Measurements from ENCODE around the gene FOXN4. TPM values are rescaled to one million over a fixed set of nuclear protein-coding genes. Genes with fewer than 3 reads are reported as not detected.

FOXN4 gene
- total RNA-seq, 4 donors from 2014 or later = not detected

DNA sequence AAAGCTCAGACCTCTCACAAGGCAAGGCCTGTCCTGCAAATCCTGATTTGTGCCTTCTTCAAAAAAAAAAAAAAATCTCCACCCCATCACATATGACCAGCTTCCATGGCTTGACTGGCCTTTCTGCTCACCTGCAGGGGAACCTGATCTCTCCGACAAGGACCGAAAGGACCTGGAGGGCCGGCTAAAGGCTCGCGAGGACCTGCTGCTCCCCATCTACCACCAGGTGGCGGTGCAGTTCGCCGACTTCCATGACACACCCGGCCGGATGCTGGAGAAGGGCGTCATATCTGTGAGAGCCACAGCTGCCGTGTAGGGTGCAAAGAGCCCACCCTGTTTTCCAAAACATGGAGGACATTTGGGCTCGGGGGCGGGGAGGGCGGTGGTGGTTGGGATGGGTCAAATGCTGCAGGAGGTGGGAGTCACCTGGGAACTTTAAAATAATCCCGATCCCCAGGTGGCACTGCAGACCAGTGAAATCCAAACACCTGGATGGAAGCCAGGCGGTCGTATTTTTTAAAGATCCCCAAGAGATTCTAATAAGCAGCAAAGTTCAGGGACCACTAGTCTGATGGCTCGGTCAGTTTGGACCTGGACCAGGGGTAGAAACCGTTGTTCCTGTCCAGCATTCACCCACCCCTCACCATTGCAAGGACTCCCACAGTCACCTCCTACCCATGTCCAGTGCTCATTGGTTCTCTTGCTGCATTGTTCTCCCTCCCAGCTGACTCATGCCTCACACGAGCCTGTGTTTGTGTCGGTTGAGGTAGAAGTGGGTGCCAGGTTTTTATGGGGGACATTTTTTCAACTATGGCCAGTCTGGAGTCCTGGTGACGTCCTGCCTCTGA lies 44.8 kb downstream of the FOXN4 start:
- no peak overlapping the region for H3K4me3 ChIP-seq
- H3K9me3 ChIP-seq = peaks cover 0 to 8% (median 0%) of the 10 kb centered on the region in 4 donors
- WGBS = 60% methylated on average over 17 of the region's 23 CpGs
- TF ChIP-seq, protein P1, sequence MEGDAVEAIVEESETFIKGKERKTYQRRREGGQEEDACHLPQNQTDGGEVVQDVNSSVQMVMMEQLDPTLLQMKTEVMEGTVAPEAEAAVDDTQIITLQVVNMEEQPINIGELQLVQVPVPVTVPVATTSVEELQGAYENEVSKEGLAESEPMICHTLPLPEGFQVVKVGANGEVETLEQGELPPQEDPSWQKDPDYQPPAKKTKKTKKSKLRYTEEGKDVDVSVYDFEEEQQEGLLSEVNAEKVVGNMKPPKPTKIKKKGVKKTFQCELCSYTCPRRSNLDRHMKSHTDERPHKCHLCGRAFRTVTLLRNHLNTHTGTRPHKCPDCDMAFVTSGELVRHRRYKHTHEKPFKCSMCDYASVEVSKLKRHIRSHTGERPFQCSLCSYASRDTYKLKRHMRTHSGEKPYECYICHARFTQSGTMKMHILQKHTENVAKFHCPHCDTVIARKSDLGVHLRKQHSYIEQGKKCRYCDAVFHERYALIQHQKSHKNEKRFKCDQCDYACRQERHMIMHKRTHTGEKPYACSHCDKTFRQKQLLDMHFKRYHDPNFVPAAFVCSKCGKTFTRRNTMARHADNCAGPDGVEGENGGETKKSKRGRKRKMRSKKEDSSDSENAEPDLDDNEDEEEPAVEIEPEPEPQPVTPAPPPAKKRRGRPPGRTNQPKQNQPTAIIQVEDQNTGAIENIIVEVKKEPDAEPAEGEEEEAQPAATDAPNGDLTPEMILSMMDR (IDR thresholded peaks at IDR 0.05) = peak; percentile 84 to 89 (median 85)
- TF ChIP-seq POLR2AphosphoS5 (IDR thresholded peaks at IDR 0.05) (no peak), EP300 (IDR thresholded peaks at IDR 0.05) (no peak)
- DNase-seq (ENCODE audit: extremely low spot score) = no peak
- intact Hi-C loops (cut with DNase I) = loop anchor here (1.0 kb wide), 1 partner anchor 121 kb away; no protein-coding TSS in a partner anchor
- H3K36me3 ChIP-seq = peaks cover 74 to 96% (median 91%) of the 10 kb centered on the region in 4 donors
- H3K27me3 ChIP-seq = no peaks in the 10 kb centered on the region
- peak overlapping the region; percentile 31 to 68 (median 44) for H3K27ac ChIP-seq (replicated peaks in 1 of 4)
- H3K4me1 ChIP-seq = peaks cover 0 to 18% (median 12%) of the 10 kb centered on the region in 4 donors

DNA sequence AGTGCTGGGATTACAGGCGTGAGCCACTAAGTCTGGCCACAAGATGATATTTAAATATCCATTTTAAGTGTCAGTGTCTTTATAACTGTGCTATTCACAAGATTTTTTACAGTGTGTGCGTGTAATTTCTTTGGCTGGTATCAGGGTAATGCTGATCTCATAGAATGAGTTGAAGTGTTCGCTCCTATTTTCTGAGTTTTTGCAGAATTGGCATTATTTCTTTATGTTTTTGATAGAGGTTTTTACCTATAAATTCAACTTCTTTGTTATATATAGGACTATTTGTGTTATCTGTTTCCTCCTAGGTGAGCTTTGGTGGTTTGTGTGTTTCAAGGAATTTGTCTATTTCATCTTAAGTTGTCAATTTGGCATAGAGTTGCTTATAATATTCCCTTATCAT lies 45.6 kb downstream of the FOXN4 start:
- H3K36me3 ChIP-seq = peaks cover 83 to 100% (median 94%) of the 10 kb centered on the region in 4 donors
- intact Hi-C loops (cut with DNase I) = no loop called here

DNA sequence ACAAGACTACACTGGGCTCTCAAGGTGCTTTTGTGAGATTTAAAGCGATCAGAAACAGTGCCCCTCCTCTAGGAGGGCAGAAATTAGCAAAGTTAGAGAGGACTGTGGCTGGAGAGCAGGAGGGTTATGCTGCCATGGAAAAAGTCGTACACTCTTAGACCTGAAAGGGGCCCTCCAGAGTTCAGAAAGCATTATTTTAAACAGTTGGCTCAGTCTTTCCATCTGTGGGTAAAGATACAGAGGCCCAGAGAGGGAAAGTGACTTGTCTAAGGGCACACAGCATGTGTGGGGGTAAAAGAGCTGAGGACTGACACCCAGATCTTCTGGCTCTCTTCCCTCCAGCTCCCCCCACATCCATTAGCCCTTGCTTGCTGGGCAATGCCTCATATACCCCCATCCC lies 47.1 kb downstream of the FOXN4 start:
- Histone ChIP-seq H3K27ac (replicated peaks in 1 of 4) (no peak overlapping the region), H3K36me3 (peaks cover 80 to 100% (median 94%) of the 10 kb centered on the region in 4 donors), H3K9me3 (peaks cover 0 to 8% (median 0%) of the 10 kb centered on the region in 4 donors), H3K4me1 (peaks cover 0 to 12% (median 10%) of the 10 kb centered on the region in 4 donors), H3K4me3 (no peak overlapping the region), H3K27me3 (no peaks in the 10 kb centered on the region)
- 84% methylated on average over 2 of the region's 2 CpGs for WGBS
- no peak for DNase-seq (ENCODE audit: extremely low spot score)
- intact Hi-C loops (cut with DNase I) = no loop called here
- TF ChIP-seq EP300 (IDR thresholded peaks at IDR 0.05) = no peak
- no peak for TF ChIP-seq POLR2A (IDR thresholded peaks at IDR 0.05; ENCODE audit: low read depth)
- no peak for TF ChIP-seq POLR2AphosphoS5 (IDR thresholded peaks at IDR 0.05)
- TF ChIP-seq, protein P1 (IDR thresholded peaks at IDR 0.05) = no peak

More for the DNA sequence above, 45.6 kb downstream of the FOXN4 start:
- no peak for TF ChIP-seq POLR2A (IDR thresholded peaks at IDR 0.05; ENCODE audit: low read depth)
- TF ChIP-seq EP300 (IDR thresholded peaks at IDR 0.05) = no peak
- TF ChIP-seq, protein P1 (IDR thresholded peaks at IDR 0.05) = no peak
- no peak for TF ChIP-seq POLR2AphosphoS5 (IDR thresholded peaks at IDR 0.05)
- Histone ChIP-seq H3K9me3 (peaks cover 0 to 8% (median 0%) of the 10 kb centered on the region in 4 donors), H3K27ac (replicated peaks in 1 of 4) (no peak overlapping the region), H3K4me3 (no peak overlapping the region), H3K27me3 (no peaks in the 10 kb centered on the region), H3K4me1 (peaks cover 0 to 12% (median 10%) of the 10 kb centered on the region in 4 donors)
- no peak for DNase-seq (ENCODE audit: extremely low spot score)
- WGBS = 100% methylated on average over 3 of the region's 3 CpGs

DNA sequence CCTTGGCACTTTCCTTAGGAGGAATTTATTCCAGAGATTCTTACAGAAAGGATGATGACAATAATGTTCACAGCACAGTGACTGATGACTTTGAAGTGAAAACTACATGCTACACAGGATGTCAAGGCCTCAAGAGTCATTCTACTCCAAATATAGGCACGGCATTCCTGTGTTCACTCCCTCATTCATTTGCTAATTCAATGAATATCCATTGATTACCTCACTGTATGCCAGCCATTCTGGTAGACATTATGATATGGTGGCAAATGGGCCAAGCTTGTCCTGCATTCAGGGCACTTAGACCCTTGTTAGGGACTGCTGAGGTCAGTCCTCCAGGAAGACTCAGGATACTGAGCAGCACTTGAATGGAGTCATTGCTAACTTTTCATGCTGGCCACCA lies 48.0 kb downstream of the FOXN4 start:
- DNase-seq (ENCODE audit: extremely low spot score) = no peak
- Histone ChIP-seq H3K9me3 (peaks cover 0 to 8% (median 0%) of the 10 kb centered on the region in 4 donors), H3K4me3 (no peak overlapping the region), H3K4me1 (peaks cover 0 to 12% (median 10%) of the 10 kb centered on the region in 4 donors), H3K27me3 (no peaks in the 10 kb centered on the region), H3K36me3 (peaks cover 80 to 100% (median 96%) of the 10 kb centered on the region in 4 donors), H3K27ac (replicated peaks in 1 of 4) (no peak overlapping the region)
- WGBS = 100% methylated on average over 1 of the region's 1 CpG
- no peak for TF ChIP-seq EP300 (IDR thresholded peaks at IDR 0.05)
- no peak for TF ChIP-seq POLR2A (IDR thresholded peaks at IDR 0.05; ENCODE audit: low read depth)
- TF ChIP-seq POLR2AphosphoS5 (IDR thresholded peaks at IDR 0.05) = no peak
- TF ChIP-seq, protein P1 (IDR thresholded peaks at IDR 0.05) = no peak
- intact Hi-C loops (cut with DNase I) = no loop called here

Data from esophagus muscularis mucosa (tissue), 4 donors.